Tibial artery (tissue), 4 donors: Measurements from ENCODE around the gene MAN1A2.
"Not testable (repeated sequence)": the region's sequence is repeated elsewhere in the genome, so short reads cannot be mapped to it uniquely, and the experiment has no call there.

ENCODE experiments used
- DNase-seq, 2 donors: peaks; one replicate each; pipeline ENCODE4 v3.0.0-alpha.2; 2019
- H3K27ac ChIP-seq, 2 donors: fragments of 200-600 bp; sonication (generic) in 1 of 2; 1 replicate in 1 of 2; 2 replicates in 1 of 2; pipeline ENCODE4 v1.5.1; 2018 to 2019; ENCODE audit warnings: mild to moderate bottlenecking in 1 of 2
- H3K27me3 ChIP-seq, 2 donors: fragments of 200-600 bp; sonication (generic) in 1 of 2; one replicate each; pipeline versions ENCODE4 v1.5.1 to v1.6.0; 2016 to 2019
- H3K36me3 ChIP-seq, 3 donors: fragments of 200-600 bp; sonication (generic) in 2 of 3; one replicate each; pipeline ENCODE4 v1.5.1; 2016 to 2019; ENCODE audit warnings: mild to moderate bottlenecking in 2 of 3
- H3K4me1 ChIP-seq, 4 donors: fragments of 200-600 bp; sonication (generic) in 2 of 4; 1 replicate in 3 of 4; 2 replicates in 1 of 4; pipeline ENCODE4 v1.5.1; 2016 to 2019
- H3K4me3 ChIP-seq, 2 donors: fragments of 200-600 bp; sonication (generic) in 1 of 2; 1 replicate in 1 of 2; 2 replicates in 1 of 2; pipeline ENCODE4 v1.5.1; 2018 to 2019; ENCODE audit warnings: mild to moderate bottlenecking in 2 of 2
- H3K9me3 ChIP-seq, 3 donors: fragments of 200-600 bp; sonication (generic) in 1 of 3; one replicate each; pipeline ENCODE4 v1.5.1; 2016 to 2019
- CTCF ChIP-seq, 2 experiments: fragments of 200-600 bp in 1 of 2; fragments of 450-650 bp in 1 of 2; IDR thresholded peaks; one replicate each; pipeline ENCODE4 v1.5.1; 2017 to 2019; ENCODE audit warnings: antibody characterized with exemption in 2 of 2, mild to moderate bottlenecking in 1 of 2, moderate library complexity in 1 of 2
- intact Hi-C: fragments of 100-400 bp; cut with DNase I; formaldehyde crosslinking; loops from one replicate; pipeline ENCODE4 v1.15.0; 2023; ENCODE audit warnings: low total_unique reads

MAN1A2 gene

GRCh38 chr1:117556341-117556740 is 189.1 kb downstream of the MAN1A2 start:
- Histone ChIP-seq H3K27me3 (no peaks in the 10 kb centered on the region), H3K9me3 (no peaks in the 10 kb centered on the region), H3K27ac (no peak overlapping the region), H3K36me3 (no peaks in the 10 kb centered on the region), H3K4me1 (no peaks in the 10 kb centered on the region), H3K4me3 (no peak overlapping the region)
- DNase-seq: no peak
- TF ChIP-seq CTCF (IDR thresholded peaks at IDR 0.05): no peak
- intact Hi-C loops: no loop called here

- no peaks in the 10 kb centered on the region for H3K36me3 ChIP-seq
- no peak for TF ChIP-seq CTCF (IDR thresholded peaks at IDR 0.05)
- H3K27me3 ChIP-seq: no peaks in the 10 kb centered on the region
- H3K4me3 ChIP-seq: no peak overlapping the region
- no peaks in the 10 kb centered on the region for H3K9me3 ChIP-seq
- intact Hi-C loops: no loop called here
- no peaks in the 10 kb centered on the region for H3K4me1 ChIP-seq
- H3K27ac ChIP-seq: no peak overlapping the region
- DNase-seq: no peak
These were observed 189.7 kb downstream of the MAN1A2 start for GRCh38 chr1:117556976-117557375.

- H3K9me3 ChIP-seq, intact Hi-C loops, H3K27me3 ChIP-seq, DNase-seq, H3K4me1 ChIP-seq, H3K27ac ChIP-seq, H3K4me3 ChIP-seq, H3K36me3 ChIP-seq: not testable (repeated sequence)
These were observed 191.2 kb downstream of the MAN1A2 start for GRCh38 chr1:117558451-117558850.

GRCh38 chr1:117559139-117559538 is 191.9 kb downstream of the MAN1A2 start:
- TF ChIP-seq CTCF (IDR thresholded peaks at IDR 0.05): no peak
- no peak for DNase-seq
- intact Hi-C loops: no loop called here
- Histone ChIP-seq H3K4me3 (no peak overlapping the region), H3K27me3 (no peaks in the 10 kb centered on the region), H3K4me1 (no peaks in the 10 kb centered on the region), H3K36me3 (no peaks in the 10 kb centered on the region), H3K9me3 (no peaks in the 10 kb centered on the region), H3K27ac (no peak overlapping the region)

- no peak for DNase-seq
- H3K4me1 ChIP-seq: peaks cover 0 to 3% (median 0%) of the 10 kb centered on the region in 4 donors
- H3K4me3 ChIP-seq: no peak overlapping the region
- H3K9me3 ChIP-seq: no peaks in the 10 kb centered on the region
- TF ChIP-seq CTCF (IDR thresholded peaks at IDR 0.05): no peak
- H3K27ac ChIP-seq: no peak overlapping the region
- H3K27me3 ChIP-seq: no peaks in the 10 kb centered on the region
- intact Hi-C loops: no loop called here
- H3K36me3 ChIP-seq: no peaks in the 10 kb centered on the region
These were observed 192.7 kb downstream of the MAN1A2 start for GRCh38 chr1:117559985-117560384.

GRCh38 chr1:117561071-117561470 is 193.8 kb downstream of the MAN1A2 start:
- intact Hi-C loops: no loop called here
- Histone ChIP-seq H3K4me3 (no peak overlapping the region), H3K27ac (no peak overlapping the region), H3K9me3 (no peaks in the 10 kb centered on the region), H3K27me3 (no peaks in the 10 kb centered on the region), H3K36me3 (no peaks in the 10 kb centered on the region), H3K4me1 (peaks cover 0 to 3% (median 0%) of the 10 kb centered on the region in 4 donors)
- no peak for DNase-seq
- no peak for TF ChIP-seq CTCF (IDR thresholded peaks at IDR 0.05)
